ENCODE data around the gene KCNAB1. TPM values are rescaled to one million over a fixed set of nuclear protein-coding genes. Genes with fewer than 3 reads are reported as not detected.

The KCNAB1 gene
- total RNA-seq, 4 donors from 2014 or later, result 4.2 to 11.4 (median 7.8) TPM

- DNase-seq (ENCODE audit: low spot score in 2 of 2), result no peak
- WGBS, 2 donors, result 43 to 53% methylated on average over 2 of the region's 2 CpGs
- Histone ChIP-seq H3K27me3 (no peaks in the 10 kb centered on the region), H3K36me3 (no peaks in the 10 kb centered on the region), H3K4me1 (peaks cover 0 to 12% (median 3%) of the 10 kb centered on the region in 4 donors), H3K9me3 (no peaks in the 10 kb centered on the region), H3K27ac (peak overlapping the region in 1 of 4 donors; percentile 8), H3K4me3 (no peak overlapping the region)
- TF ChIP-seq, protein P1, sequence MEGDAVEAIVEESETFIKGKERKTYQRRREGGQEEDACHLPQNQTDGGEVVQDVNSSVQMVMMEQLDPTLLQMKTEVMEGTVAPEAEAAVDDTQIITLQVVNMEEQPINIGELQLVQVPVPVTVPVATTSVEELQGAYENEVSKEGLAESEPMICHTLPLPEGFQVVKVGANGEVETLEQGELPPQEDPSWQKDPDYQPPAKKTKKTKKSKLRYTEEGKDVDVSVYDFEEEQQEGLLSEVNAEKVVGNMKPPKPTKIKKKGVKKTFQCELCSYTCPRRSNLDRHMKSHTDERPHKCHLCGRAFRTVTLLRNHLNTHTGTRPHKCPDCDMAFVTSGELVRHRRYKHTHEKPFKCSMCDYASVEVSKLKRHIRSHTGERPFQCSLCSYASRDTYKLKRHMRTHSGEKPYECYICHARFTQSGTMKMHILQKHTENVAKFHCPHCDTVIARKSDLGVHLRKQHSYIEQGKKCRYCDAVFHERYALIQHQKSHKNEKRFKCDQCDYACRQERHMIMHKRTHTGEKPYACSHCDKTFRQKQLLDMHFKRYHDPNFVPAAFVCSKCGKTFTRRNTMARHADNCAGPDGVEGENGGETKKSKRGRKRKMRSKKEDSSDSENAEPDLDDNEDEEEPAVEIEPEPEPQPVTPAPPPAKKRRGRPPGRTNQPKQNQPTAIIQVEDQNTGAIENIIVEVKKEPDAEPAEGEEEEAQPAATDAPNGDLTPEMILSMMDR (IDR thresholded peaks at IDR 0.05), result no peak
- TF ChIP-seq POLR2A (IDR thresholded peaks at IDR 0.05) (no peak), EP300 (IDR thresholded peaks at IDR 0.05) (no peak)
Measured at GRCh38 chr3:156576051-156576450, 455.7 kb downstream of the KCNAB1 start.

DNA sequence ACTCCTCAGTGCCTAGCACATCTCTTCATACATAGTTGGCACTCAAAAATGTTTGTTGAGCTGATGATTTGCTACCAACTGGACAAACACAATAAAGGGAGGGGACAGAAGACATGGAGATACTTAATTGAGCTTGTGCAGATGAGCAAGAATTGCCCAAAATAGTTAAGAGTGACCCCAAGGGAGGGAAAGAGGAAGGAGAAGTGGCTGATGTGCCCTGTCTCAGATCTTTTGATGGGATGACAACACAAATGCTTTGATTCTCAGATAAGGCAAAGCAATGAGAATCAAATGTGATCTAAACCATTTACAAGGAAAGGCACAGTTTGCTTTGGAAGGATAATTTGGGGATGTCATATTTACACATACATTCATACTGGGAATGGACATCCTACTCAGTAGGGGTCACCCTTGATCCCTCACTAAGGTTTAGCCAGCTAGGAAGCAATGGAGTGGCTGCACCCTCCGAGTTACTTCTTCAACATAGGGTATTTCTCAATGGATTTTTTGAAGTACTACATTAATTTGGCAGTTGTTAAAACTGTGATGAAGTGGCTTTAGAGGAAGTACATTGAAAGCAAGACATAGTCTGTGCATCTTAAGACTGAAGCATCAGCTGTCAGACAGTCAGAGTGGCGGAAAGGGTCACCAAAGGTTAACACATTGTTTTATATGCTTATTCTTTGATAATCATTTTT lies 456.4 kb downstream of the KCNAB1 start:
- no peak for DNase-seq (ENCODE audit: low spot score in 2 of 2)
- no peaks in the 10 kb centered on the region for H3K9me3 ChIP-seq
- no peaks in the 10 kb centered on the region for H3K27me3 ChIP-seq
- no peak overlapping the region for H3K4me3 ChIP-seq
- no peak for TF ChIP-seq POLR2A (IDR thresholded peaks at IDR 0.05)
- peak overlapping the region in 1 of 4 donors; percentile 8 for H3K27ac ChIP-seq
- 78 to 84% methylated on average over 2 of the region's 2 CpGs for WGBS, 2 donors
- peaks cover 0 to 12% (median 3%) of the 10 kb centered on the region in 4 donors for H3K4me1 ChIP-seq
- H3K36me3 ChIP-seq, result no peaks in the 10 kb centered on the region

DNA sequence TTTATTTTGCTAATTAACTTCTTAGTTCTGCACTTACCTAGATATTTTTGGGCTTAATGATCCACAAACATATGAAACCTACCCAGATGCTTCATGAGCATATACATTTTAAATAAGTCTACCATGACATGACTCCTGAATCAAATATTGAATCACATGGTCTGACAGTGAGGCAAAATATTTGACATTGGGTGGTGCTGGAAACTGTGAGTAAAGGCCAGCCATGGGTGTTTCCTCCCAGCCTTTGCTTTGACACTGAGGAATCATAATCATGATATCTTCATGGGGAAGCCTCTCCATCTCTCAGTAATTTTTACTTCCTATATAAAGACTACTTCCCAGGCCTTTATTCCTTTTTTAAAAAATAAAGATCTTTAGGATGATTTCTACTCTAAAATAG lies 457.4 kb downstream of the KCNAB1 start:
- Histone ChIP-seq H3K9me3 (no peaks in the 10 kb centered on the region), H3K4me3 (no peak overlapping the region), H3K4me1 (peaks cover 0 to 12% (median 3%) of the 10 kb centered on the region in 4 donors), H3K27me3 (no peaks in the 10 kb centered on the region), H3K36me3 (no peaks in the 10 kb centered on the region), H3K27ac (no peak overlapping the region)
- TF ChIP-seq, protein P1 (IDR thresholded peaks at IDR 0.05), result no peak
- TF ChIP-seq EP300 (IDR thresholded peaks at IDR 0.05), result no peak
- TF ChIP-seq POLR2A (IDR thresholded peaks at IDR 0.05), result no peak
- no peak for DNase-seq (ENCODE audit: low spot score in 2 of 2)

DNA sequence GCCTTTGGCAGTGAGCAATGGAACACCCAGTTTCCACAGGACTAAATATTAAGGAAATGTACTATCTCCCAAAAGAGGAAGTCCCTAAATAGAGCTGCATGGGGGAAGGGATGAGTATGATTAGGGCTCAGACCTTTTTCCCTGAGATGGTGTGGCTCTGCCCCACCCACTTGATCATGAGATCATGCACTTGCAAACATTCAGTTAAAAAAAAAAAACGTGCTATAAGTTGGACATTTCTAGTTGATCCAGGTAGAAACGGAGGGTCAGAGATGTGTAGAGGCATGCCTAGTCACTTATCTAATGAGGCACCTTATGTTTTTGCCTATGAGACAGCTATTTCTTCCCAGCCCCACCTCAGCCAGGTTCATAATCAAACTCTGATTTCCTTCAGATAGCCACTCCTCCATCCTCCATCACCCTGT lies 459.1 kb downstream of the KCNAB1 start:
- TF ChIP-seq EP300 (IDR thresholded peaks at IDR 0.05), result peak in 1 of 2 donors; percentile 57
- TF ChIP-seq, protein P1 (IDR thresholded peaks at IDR 0.05), result no peak
- 60 to 63% methylated on average over 2 of the region's 2 CpGs for WGBS, 2 donors
- Histone ChIP-seq H3K4me3 (no peak overlapping the region), H3K4me1 (peaks cover 0 to 12% (median 3%) of the 10 kb centered on the region in 4 donors), H3K9me3 (no peaks in the 10 kb centered on the region), H3K27me3 (no peaks in the 10 kb centered on the region), H3K36me3 (no peaks in the 10 kb centered on the region), H3K27ac (no peak overlapping the region)
- peak in 1 of 2 donors; percentile 44 for DNase-seq (ENCODE audit: low spot score in 2 of 2)

DNA sequence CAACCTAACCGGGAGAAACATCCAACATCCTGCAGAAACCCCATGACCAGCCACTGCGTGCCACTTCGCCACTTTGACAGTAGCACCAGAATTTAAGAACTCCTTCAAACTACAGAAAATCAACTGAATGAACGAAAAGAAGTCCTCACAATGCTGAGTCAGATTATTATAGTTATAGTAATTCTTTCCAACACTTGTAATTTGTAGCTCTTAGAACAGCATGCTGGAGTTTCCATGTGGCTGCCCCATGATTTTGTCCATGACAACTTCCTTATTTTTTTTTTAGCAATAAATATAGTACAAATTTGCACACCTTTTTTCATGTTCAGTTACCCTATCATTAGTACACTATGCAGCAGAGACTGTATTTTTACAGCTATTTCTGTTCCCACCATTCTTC lies 460.7 kb downstream of the KCNAB1 start:
- DNase-seq (ENCODE audit: low spot score in 2 of 2), result no peak
- Histone ChIP-seq H3K27me3 (no peaks in the 10 kb centered on the region), H3K4me3 (no peak overlapping the region), H3K9me3 (no peaks in the 10 kb centered on the region), H3K27ac (no peak overlapping the region), H3K4me1 (peaks cover 0 to 6% (median 3%) of the 10 kb centered on the region in 4 donors), H3K36me3 (no peaks in the 10 kb centered on the region)
- TF ChIP-seq EP300 (IDR thresholded peaks at IDR 0.05), result no peak
- TF ChIP-seq POLR2A (IDR thresholded peaks at IDR 0.05), result no peak
- TF ChIP-seq, protein P1 (IDR thresholded peaks at IDR 0.05), result no peak
- 92% methylated on average over 4 of the region's 4 CpGs for WGBS, 2 donors

Measured in tibial nerve (tissue), 4 donors.